Gastroesophageal sphincter (tissue), 4 donors: Measurements from ENCODE around the gene FAM9C. TPM values are rescaled to one million over a fixed set of nuclear protein-coding genes. Genes with fewer than 3 reads are reported as not detected.

Experiments used
- ATAC-seq: fragments of 150-250 bp; one replicate; pipeline ENCODE4 v1.9.1; 2016; ENCODE audit warnings: mild to moderate bottlenecking, moderate library complexity
- H3K27ac ChIP-seq, 4 donors: fragments of 200-600 bp; sonication (generic) in 3 of 4; 1 replicate in 3 of 4; 2 replicates in 1 of 4; pipeline ENCODE4 v1.5.1; 2016 to 2019
- H3K27me3 ChIP-seq: fragments of 200-600 bp; sonication (generic); one replicate; pipeline ENCODE4 v1.5.1; 2019
- H3K36me3 ChIP-seq, 2 donors: fragments of 200-600 bp; sonication (generic); one replicate each; pipeline ENCODE4 v1.5.1; 2019; ENCODE audit warnings: control low read depth in 1 of 2
- H3K4me1 ChIP-seq, 3 donors: fragments of 200-600 bp; sonication (generic); 1 replicate in 2 of 3; 2 replicates in 1 of 3; pipeline ENCODE4 v1.5.1; 2016 to 2019; ENCODE audit warnings: control low read depth in 2 of 3
- H3K4me3 ChIP-seq, 2 donors: fragments of 200-600 bp; sonication (generic); one replicate each; pipeline ENCODE4 v1.5.1; 2019; ENCODE audit warnings: mild to moderate bottlenecking in 1 of 2, moderate library complexity in 1 of 2
- H3K9me3 ChIP-seq, 3 donors: fragments of 200-600 bp; sonication (generic); one replicate each; pipeline ENCODE4 v1.5.1; 2017 to 2019; ENCODE audit warnings: control low read depth in 2 of 3
- EP300 ChIP-seq: sonication (generic); formaldehyde crosslinking; IDR thresholded peaks from one replicate; pipeline ENCODE4 v1.6.1; 2017; ENCODE audit warnings: antibody characterized with exemption, mild to moderate bottlenecking
- POLR2A ChIP-seq, 2 donors: fragments of 450-650 bp; IDR thresholded peaks; one replicate each; pipeline ENCODE4 v1.6.1; 2017; ENCODE audit warnings: antibody characterized with exemption in 2 of 2, mild to moderate bottlenecking in 2 of 2, moderate library complexity in 1 of 2
- POLR2AphosphoS5 ChIP-seq: sonication (generic); formaldehyde crosslinking; IDR thresholded peaks from one replicate; pipeline ENCODE4 v1.6.1; 2017; ENCODE audit warnings: antibody characterized with exemption
- WGBS, 2 donors: methylation state at CpG; one replicate each; pipeline ENCODE4 v1.1.5; 2018; ENCODE audit warnings: low coverage in 1 of 2; 5-methylcytosine and 5-hydroxymethylcytosine counted together
- total RNA-seq, 4 donors: library from RNA; depleted of rRNA; stranded (reverse); fragments of >200 nt; gene quantifications; one replicate each; pipeline ENCODE4 v1.1.0, GENCODE V29; 2016
- TF ChIP-seq, protein P1 (sequence below), 4 experiments: fragments of 200-600 bp in 2 of 4; fragments of 450-650 bp in 2 of 4; sonication (generic) in 1 of 4; IDR thresholded peaks; one replicate each; pipeline ENCODE4 v1.5.1; 2017 to 2019; ENCODE audit warnings: antibody characterized with exemption in 4 of 4, mild to moderate bottlenecking in 2 of 4, moderate library complexity in 2 of 4

FAM9C gene
- total RNA-seq, 4 donors from 2014 or later, result not detected

GRCh38 chrX:13009273-13009672, 35.1 kb downstream of the FAM9C start:
- H3K4me1 ChIP-seq, result peaks cover 2 to 30% (median 5%) of the 10 kb centered on the region in 3 donors
- H3K27ac ChIP-seq, result peak overlapping the region in 2 of 4 donors; percentile 11 to 50
- no peak for ATAC-seq
- H3K36me3 ChIP-seq, result no peaks in the 10 kb centered on the region
- TF ChIP-seq POLR2A (IDR thresholded peaks at IDR 0.05) (no peak), POLR2AphosphoS5 (no peak), EP300 (no peak)
- TF ChIP-seq, protein P1, sequence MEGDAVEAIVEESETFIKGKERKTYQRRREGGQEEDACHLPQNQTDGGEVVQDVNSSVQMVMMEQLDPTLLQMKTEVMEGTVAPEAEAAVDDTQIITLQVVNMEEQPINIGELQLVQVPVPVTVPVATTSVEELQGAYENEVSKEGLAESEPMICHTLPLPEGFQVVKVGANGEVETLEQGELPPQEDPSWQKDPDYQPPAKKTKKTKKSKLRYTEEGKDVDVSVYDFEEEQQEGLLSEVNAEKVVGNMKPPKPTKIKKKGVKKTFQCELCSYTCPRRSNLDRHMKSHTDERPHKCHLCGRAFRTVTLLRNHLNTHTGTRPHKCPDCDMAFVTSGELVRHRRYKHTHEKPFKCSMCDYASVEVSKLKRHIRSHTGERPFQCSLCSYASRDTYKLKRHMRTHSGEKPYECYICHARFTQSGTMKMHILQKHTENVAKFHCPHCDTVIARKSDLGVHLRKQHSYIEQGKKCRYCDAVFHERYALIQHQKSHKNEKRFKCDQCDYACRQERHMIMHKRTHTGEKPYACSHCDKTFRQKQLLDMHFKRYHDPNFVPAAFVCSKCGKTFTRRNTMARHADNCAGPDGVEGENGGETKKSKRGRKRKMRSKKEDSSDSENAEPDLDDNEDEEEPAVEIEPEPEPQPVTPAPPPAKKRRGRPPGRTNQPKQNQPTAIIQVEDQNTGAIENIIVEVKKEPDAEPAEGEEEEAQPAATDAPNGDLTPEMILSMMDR (IDR thresholded peaks at IDR 0.05), result no peak
- WGBS, 2 donors, result 30% methylated on average over 2 of the region's 3 CpGs; no CpG with 5 or more reads in 1 of the 2 donors
- H3K9me3 ChIP-seq, result no peaks in the 10 kb centered on the region
- no peak overlapping the region for H3K4me3 ChIP-seq
- no peaks in the 10 kb centered on the region for H3K27me3 ChIP-seq

GRCh38 chrX:13008851-13009250, 35.6 kb downstream of the FAM9C start:
- TF ChIP-seq POLR2A (IDR thresholded peaks at IDR 0.05) (no peak), POLR2AphosphoS5 (no peak), EP300 (no peak)
- TF ChIP-seq, protein P1 (IDR thresholded peaks at IDR 0.05), result no peak
- Histone ChIP-seq H3K36me3 (no peaks in the 10 kb centered on the region), H3K9me3 (no peaks in the 10 kb centered on the region), H3K27ac (peak overlapping the region in 3 of 4 donors; percentile 11 to 54 (median 50)), H3K4me3 (no peak overlapping the region), H3K27me3 (no peaks in the 10 kb centered on the region), H3K4me1 (peaks cover 2 to 30% (median 5%) of the 10 kb centered on the region in 3 donors)
- ATAC-seq, result no peak
- 93 to 100% methylated on average over 1 to 2 of the region's 3 CpGs for WGBS, 2 donors

DNA sequence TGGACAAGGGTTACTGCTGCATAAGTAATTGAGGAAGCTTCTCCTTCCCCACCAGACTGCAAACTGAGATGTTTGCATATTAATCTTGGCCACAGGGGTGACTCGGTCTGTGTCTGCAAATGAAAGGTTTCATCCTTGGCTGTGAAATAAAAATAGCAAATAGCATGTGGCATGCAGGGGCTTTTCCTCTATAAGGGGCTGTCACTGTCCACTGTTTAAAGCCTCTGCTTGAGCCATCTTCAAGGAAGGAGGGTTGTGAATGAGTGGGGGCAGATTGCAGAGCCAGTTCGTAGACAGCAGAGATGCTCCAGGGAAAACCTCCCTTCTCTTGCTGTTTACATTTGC, 36.3 kb downstream of the FAM9C start:
- no peak for TF ChIP-seq POLR2A (IDR thresholded peaks at IDR 0.05)
- TF ChIP-seq, protein P1 (IDR thresholded peaks at IDR 0.05), result no peak
- TF ChIP-seq POLR2AphosphoS5, result no peak
- no peak for TF ChIP-seq EP300
- ATAC-seq, result peak; percentile 22
- Histone ChIP-seq H3K27me3 (no peaks in the 10 kb centered on the region), H3K4me1 (peaks cover 2 to 30% (median 5%) of the 10 kb centered on the region in 3 donors), H3K27ac (peak overlapping the region in 3 of 4 donors; percentile 11 to 54 (median 50)), H3K9me3 (no peaks in the 10 kb centered on the region), H3K4me3 (no peak overlapping the region), H3K36me3 (no peaks in the 10 kb centered on the region)
- WGBS, 2 donors, result 20 to 31% methylated on average over 1 to 2 of the region's 2 CpGs

GRCh38 chrX:13007519-13008188, 36.8 kb downstream of the FAM9C start:
- Histone ChIP-seq H3K27me3 (no peaks in the 10 kb centered on the region), H3K36me3 (no peaks in the 10 kb centered on the region), H3K9me3 (no peaks in the 10 kb centered on the region), H3K27ac (peak overlapping the region in 3 of 4 donors; percentile 11 to 54 (median 50)), H3K4me3 (no peak overlapping the region), H3K4me1 (peaks cover 2 to 30% (median 5%) of the 10 kb centered on the region in 3 donors)
- WGBS, 2 donors, result 85% methylated on average over 2 of the region's 2 CpGs; no CpG with 5 or more reads in 1 of the 2 donors
- TF ChIP-seq EP300 (no peak), POLR2A (IDR thresholded peaks at IDR 0.05) (no peak), POLR2AphosphoS5 (no peak)
- TF ChIP-seq, protein P1 (IDR thresholded peaks at IDR 0.05), result no peak
- peak; percentile 55 for ATAC-seq
